SK-N-SH (cell line): ENCODE results near the gene DOCK4. TPM values are rescaled to one million over a fixed set of nuclear protein-coding genes. Genes with fewer than 3 reads are reported as not detected.
A peak's percentile ranks its signal among the peaks of the same experiment; 100 is the strongest.

Experiments
- CTCF ChIA-PET: fragments of 300-600, 350-600 bp; formaldehyde crosslinking; extraction: SDS; loops from one replicate; lab custom pipeline; 2021; lab: Yijun Ruan, JAX
- POLR2A ChIA-PET: fragments of 350-600 bp; sonication (Branson Sonifier 250); formaldehyde crosslinking; extraction: SDS; loops from one replicate; lab custom pipeline; 2020; ENCODE audit warnings: antibody characterized with exemption, inconsistent platforms; lab: Yijun Ruan, JAX
- DNase-seq: peaks from one replicate; pipeline ENCODE4 v3.0.0; 2012
- H2AFZ ChIP-seq: fragments of 200-600 bp; sonication (generic); 2 replicates; pipeline ENCODE4 v1.8.1; 2016; ENCODE audit warnings: antibody characterized with exemption, mild to moderate bottlenecking, low read depth
- H3F3A ChIP-seq: fragments of 200-600 bp; sonication (generic); replicated peaks from 2 replicates; pipeline ENCODE3; 2016; ENCODE audit warnings: antibody characterized with exemption, mild to moderate bottlenecking; ENCODE audit not compliant: insufficient read depth
- H3K27ac ChIP-seq, 2 experiments: fragments of 200-500 bp in 1 of 2; fragments of 200-600 bp in 1 of 2; sonication (Bioruptor generic) in 1 of 2; sonication (generic), shearing (Covaris generic) in 1 of 2; 2 replicates each; pipeline versions ENCODE4 v1.5.1 to v1.6.1; 2014 to 2016; ENCODE audit warnings: low read depth in 2 of 2, inconsistent platforms in 1 of 2, low read length in 1 of 2, mild to moderate bottlenecking in 1 of 2, mixed read lengths in 1 of 2
- H3K27me3 ChIP-seq: fragments of 200-600 bp; sonication (generic), shearing (Covaris generic); 2 replicates; pipeline ENCODE4 v1.6.1; 2016; ENCODE audit warnings: mixed run types; ENCODE audit not compliant: insufficient read depth
- H3K36me3 ChIP-seq, 2 experiments: fragments of 200-500 bp in 1 of 2; fragments of 200-600 bp in 1 of 2; sonication (Bioruptor generic) in 1 of 2; sonication (generic) in 1 of 2; replicated peaks in 1 of 2; 2 replicates each; pipeline versions ENCODE3 to v1.5.1; 2014 to 2016; ENCODE audit warnings: low read length in 1 of 2, mild to moderate bottlenecking in 1 of 2; ENCODE audit not compliant: insufficient read depth in 2 of 2, control insufficient read depth in 1 of 2
- H3K4me1 ChIP-seq, 2 experiments: fragments of 200-500 bp in 1 of 2; fragments of 200-600 bp in 1 of 2; sonication (Bioruptor generic) in 1 of 2; sonication (generic), shearing (Covaris generic) in 1 of 2; 2 replicates each; pipeline versions ENCODE4 v1.5.1 to v1.6.1; 2014 to 2016; ENCODE audit warnings: low read depth in 1 of 2, low read length in 1 of 2, mixed run types in 1 of 2; ENCODE audit not compliant: insufficient read depth in 2 of 2, control insufficient read depth in 1 of 2
- H3K4me2 ChIP-seq: fragments of 200-600 bp; sonication (generic), shearing (Covaris generic); 2 replicates; pipeline ENCODE4 v1.6.1; 2017; ENCODE audit warnings: mixed run types
- H3K4me3 ChIP-seq, 2 experiments: fragments of 200-500 bp in 1 of 2; fragments of 200-600 bp in 1 of 2; sonication (Bioruptor generic) in 1 of 2; sonication (generic), shearing (Covaris generic) in 1 of 2; 2 replicates each; pipeline versions ENCODE4 v1.5.1 to v1.8.1; 2014 to 2016; ENCODE audit warnings: low read depth in 2 of 2, inconsistent platforms in 1 of 2, low read length in 1 of 2, mild to moderate bottlenecking in 1 of 2, mixed read lengths in 1 of 2, moderate library complexity in 1 of 2
- H3K79me2 ChIP-seq: fragments of 200-600 bp; sonication (generic); 2 replicates; pipeline ENCODE4 v1.8.1; 2017; ENCODE audit warnings: mild to moderate bottlenecking; ENCODE audit not compliant: insufficient read depth
- H3K9ac ChIP-seq: fragments of 200-600 bp; sonication (generic); 2 replicates; pipeline ENCODE4 v1.6.1; 2017; ENCODE audit warnings: mixed run types
- H3K9me2 ChIP-seq: fragments of 200-600 bp; sonication (generic); 2 replicates; pipeline ENCODE4 v1.6.1; 2017; ENCODE audit warnings: mixed run types
- H3K9me3 ChIP-seq: fragments of 200-600 bp; sonication (generic); 2 replicates; pipeline ENCODE4 v1.6.1; 2017; ENCODE audit warnings: mixed run types, mild to moderate bottlenecking, moderate library complexity
- H4K20me1 ChIP-seq: fragments of 200-600 bp; sonication (generic); 2 replicates; pipeline ENCODE4 v1.6.1; 2017; ENCODE audit warnings: mild to moderate bottlenecking, mixed run types; ENCODE audit not compliant: insufficient read depth
- CHD2 ChIP-seq: fragments of 150-350 bp; IDR thresholded peaks from 2 replicates; pipeline ENCODE4 v1.6.1; 2018; ENCODE audit warnings: low read length; ENCODE audit not compliant: partially characterized antibody
- FOSL2 ChIP-seq: IDR thresholded peaks from 2 replicates; pipeline ENCODE4 v1.4.0; 2012; ENCODE audit warnings: low read depth, mild to moderate bottlenecking, moderate library complexity, borderline replicate concordance
- FOXM1 ChIP-seq: IDR thresholded peaks from 2 replicates; pipeline ENCODE4 v1.4.0; 2012; ENCODE audit warnings: low read depth, mild to moderate bottlenecking
- JUND ChIP-seq: IDR thresholded peaks from 2 replicates; pipeline ENCODE4 v1.4.0; 2012
- MEF2A ChIP-seq: IDR thresholded peaks from 2 replicates; pipeline ENCODE4 v1.4.0; 2012; ENCODE audit warnings: low read depth, borderline replicate concordance
- POLR2AphosphoS5 ChIP-seq: IDR thresholded peaks from 2 replicates; pipeline ENCODE4 v1.6.1; 2012; ENCODE audit warnings: low read depth, low read length
- RCOR1 ChIP-seq: fragments of 150-350 bp; IDR thresholded peaks from 2 replicates; pipeline ENCODE4 v1.6.1; 2017; ENCODE audit warnings: antibody characterized with exemption, low read length
- RFX5 ChIP-seq: IDR thresholded peaks from 2 replicates; pipeline ENCODE4 v1.6.1; 2012; ENCODE audit warnings: mild to moderate bottlenecking, improper control_type of control experiment, low read length
- RXRA ChIP-seq: IDR thresholded peaks from 2 replicates; pipeline ENCODE4 v1.4.0; 2012; ENCODE audit warnings: low read depth, mild to moderate bottlenecking, borderline replicate concordance
- TAF1 ChIP-seq: IDR thresholded peaks from 2 replicates; pipeline ENCODE4 v1.6.1; 2012; ENCODE audit warnings: low read depth, mild to moderate bottlenecking, low read length, moderate library complexity, borderline replicate concordance
- TCF12 ChIP-seq: IDR thresholded peaks from 2 replicates; pipeline ENCODE4 v1.4.0; 2012
- WGBS: methylation state at CpG from one replicate; pipeline ENCODE4 v1.1.6; 2017; ENCODE audit warnings: low lambda C conversion rate; 5-methylcytosine and 5-hydroxymethylcytosine counted together
- polyA plus RNA-seq, 3 experiments: library from polyadenylated mRNA; depleted of rRNA; stranded (reverse); fragments of >200 nt; gene quantifications; 2 replicates each; pipeline ENCODE4 v1.2.3, GENCODE V29; 2012
- TF ChIP-seq, protein P1 (sequence below): IDR thresholded peaks from 2 replicates; pipeline ENCODE4 v1.4.0; 2012; ENCODE audit warnings: low read depth, borderline replicate concordance
- TF ChIP-seq, protein P2 (sequence below): IDR thresholded peaks from 2 replicates; pipeline ENCODE4 v1.4.0; 2012; ENCODE audit warnings: low read depth, borderline replicate concordance

DOCK4 gene
- polyA plus RNA-seq, 1 of the 3 experiments (the other 2 are of a cell fraction), result 8.5 TPM

DNA sequence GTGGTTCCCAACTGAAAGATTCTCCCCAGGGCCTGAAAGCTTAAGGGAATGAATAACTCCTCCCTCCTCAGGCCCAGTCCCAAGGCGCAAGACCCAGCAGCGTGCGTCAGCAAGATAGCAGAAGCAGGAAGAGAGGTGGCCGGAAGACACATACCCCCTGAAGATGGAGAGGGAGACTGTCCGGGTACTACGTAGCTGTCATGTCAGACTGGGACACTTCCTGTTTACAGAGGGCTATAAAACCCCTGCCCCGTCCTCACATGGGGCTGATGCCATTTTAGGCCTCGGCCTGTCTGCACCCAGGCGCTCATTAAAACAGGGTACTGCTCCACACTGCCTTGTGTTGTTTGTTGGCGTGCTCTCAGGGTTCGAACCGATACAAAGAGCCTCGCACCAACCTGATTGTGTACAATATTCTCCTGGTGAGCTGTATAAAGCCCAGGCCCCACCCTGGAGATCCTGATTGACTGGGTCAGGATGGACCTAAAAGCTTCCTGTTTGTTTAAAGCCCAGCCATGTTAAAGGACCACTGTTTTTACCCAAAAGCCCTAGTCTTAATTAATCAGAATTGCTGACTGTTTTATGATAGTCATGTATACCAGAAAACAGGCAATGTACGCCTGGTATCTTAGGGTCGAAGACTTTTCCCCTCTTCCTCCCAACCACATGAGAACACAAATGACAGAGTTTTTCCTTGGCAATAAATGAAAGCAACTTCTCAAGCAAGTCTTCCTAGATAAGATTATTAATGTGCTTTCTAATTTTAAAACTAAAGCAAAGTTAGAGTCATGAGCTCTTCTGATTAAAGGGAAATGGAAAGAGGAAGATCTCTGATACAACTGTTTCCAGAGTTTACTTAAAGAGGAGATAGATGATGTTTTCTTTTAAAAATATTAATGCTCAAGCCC lies 251.5 kb downstream of the DOCK4 start (continued):
- no peak for TF ChIP-seq FOSL2
- TF ChIP-seq, protein P1, sequence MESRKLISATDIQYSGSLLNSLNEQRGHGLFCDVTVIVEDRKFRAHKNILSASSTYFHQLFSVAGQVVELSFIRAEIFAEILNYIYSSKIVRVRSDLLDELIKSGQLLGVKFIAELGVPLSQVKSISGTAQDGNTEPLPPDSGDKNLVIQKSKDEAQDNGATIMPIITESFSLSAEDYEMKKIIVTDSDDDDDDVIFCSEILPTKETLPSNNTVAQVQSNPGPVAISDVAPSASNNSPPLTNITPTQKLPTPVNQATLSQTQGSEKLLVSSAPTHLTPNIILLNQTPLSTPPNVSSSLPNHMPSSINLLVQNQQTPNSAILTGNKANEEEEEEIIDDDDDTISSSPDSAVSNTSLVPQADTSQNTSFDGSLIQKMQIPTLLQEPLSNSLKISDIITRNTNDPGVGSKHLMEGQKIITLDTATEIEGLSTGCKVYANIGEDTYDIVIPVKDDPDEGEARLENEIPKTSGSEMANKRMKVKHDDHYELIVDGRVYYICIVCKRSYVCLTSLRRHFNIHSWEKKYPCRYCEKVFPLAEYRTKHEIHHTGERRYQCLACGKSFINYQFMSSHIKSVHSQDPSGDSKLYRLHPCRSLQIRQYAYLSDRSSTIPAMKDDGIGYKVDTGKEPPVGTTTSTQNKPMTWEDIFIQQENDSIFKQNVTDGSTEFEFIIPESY, result no peak
- no peak for TF ChIP-seq POLR2AphosphoS5
- no peak for TF ChIP-seq RCOR1
- TF ChIP-seq MEF2A, result no peak

DNA sequence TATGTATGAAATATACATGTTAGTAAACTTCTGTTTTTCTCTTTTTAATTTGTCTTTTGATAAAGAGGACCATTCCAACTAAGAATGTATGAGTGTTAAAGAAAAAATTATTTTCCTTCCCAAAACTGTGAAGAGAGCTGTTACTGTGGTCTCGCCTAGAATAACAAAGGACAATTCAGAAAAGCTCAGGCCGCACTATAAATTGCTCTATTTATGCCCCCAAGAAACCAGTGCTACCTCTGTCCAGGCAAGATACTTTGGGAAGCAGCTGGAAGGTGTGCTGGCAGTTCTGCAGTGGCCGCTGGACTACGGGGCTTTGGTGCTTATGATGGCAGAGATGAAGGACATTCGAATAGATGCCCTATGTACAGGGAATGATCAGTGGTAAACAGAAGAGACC lies 252.1 kb downstream of the DOCK4 start:
- Histone ChIP-seq H3K4me2 (no peak overlapping the region), H2AFZ (no peak overlapping the region), H3K4me3 (no peak overlapping the region), H3K27ac (peak overlapping the region in 1 of 2 experiments; percentile 44; a peak in 2 of 4 replicates), H3K4me1 (peaks cover 0 to 42% of the 10 kb centered on the region in 2 experiments; a peak in 2 of 4 replicates), H3F3A (peaks cover 6% of the 10 kb centered on the region), H3K36me3 (no peaks in the 10 kb centered on the region), H4K20me1 (no peaks in the 10 kb centered on the region), H3K27me3 (no peaks in the 10 kb centered on the region), H3K79me2 (no peaks in the 10 kb centered on the region), H3K9me2 (no peaks in the 10 kb centered on the region; the same call in 1 of the 2 replicates), H3K9me3 (no peaks in the 10 kb centered on the region), H3K9ac (no peak overlapping the region)
- DNase-seq, result no peak
- TF ChIP-seq FOXM1 (no peak), CHD2 (no peak), RFX5 (no peak), RCOR1 (no peak), RXRA (no peak), TAF1 (no peak), TCF12 (no peak), JUND (no peak)
- TF ChIP-seq, protein P1, result no peak
- TF ChIP-seq, protein P2, sequence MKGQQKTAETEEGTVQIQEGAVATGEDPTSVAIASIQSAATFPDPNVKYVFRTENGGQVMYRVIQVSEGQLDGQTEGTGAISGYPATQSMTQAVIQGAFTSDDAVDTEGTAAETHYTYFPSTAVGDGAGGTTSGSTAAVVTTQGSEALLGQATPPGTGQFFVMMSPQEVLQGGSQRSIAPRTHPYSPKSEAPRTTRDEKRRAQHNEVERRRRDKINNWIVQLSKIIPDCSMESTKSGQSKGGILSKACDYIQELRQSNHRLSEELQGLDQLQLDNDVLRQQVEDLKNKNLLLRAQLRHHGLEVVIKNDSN, result no peak
- WGBS, result 95% methylated on average over 5 of the region's 5 CpGs
- ChIA-PET CTCF (interaction anchor here (0.6 to 2.0 kb wide), 8 partner anchors 9 to 457 kb away, joined by 3 to 7 read pairs (median 3); partner anchors contain the start of gene DOCK4), POLR2A (no interaction called here)
